ENCODE data around the gene PRAMEF5.
"Not testable (repeated sequence)": the region's sequence is repeated elsewhere in the genome, so short reads cannot be mapped to it uniquely, and the experiment has no call there.

GRCh38 chr1:13279617-13280016, 25.6 kb downstream of the PRAMEF5 start:
- TF ChIP-seq CTCF (conservative IDR thresholded peaks at IDR 0.05 in 1 of 2, IDR thresholded peaks at IDR 0.05 in 1 of 2; ENCODE audit: extremely low read depth in 1 of 2, insufficient read depth in 1 of 2, low read depth in 1 of 2, low read length in 2 of 2); EZH2 (IDR thresholded peaks at IDR 0.05; ENCODE audit: borderline replicate concordance, low read length): not testable (repeated sequence)

All from mammary epithelial cell (primary cell).